ENCODE results near the gene ABCC10. TPM values are rescaled to one million over a fixed set of nuclear protein-coding genes. Genes with fewer than 3 reads are reported as not detected.
A peak's percentile ranks its signal among the peaks of the same experiment; 100 is the strongest.
"Not testable (repeated sequence)": the region's sequence is repeated elsewhere in the genome, so short reads cannot be mapped to it uniquely, and the experiment has no call there.

The ABCC10 gene
- total RNA-seq, 1 donor from 2014 or later, result 40.0 TPM

- H3K4me3 Mint-ChIP-seq, result no peak overlapping the region
- intact Hi-C loops (cut with micrococcal nuclease), result no loop called here
- peaks cover 24% of the 10 kb centered on the region for H3K27me3 Mint-ChIP-seq
- H3K27ac Mint-ChIP-seq, result no peak overlapping the region
- H3K36me3 Mint-ChIP-seq (ENCODE audit: low read depth), result no peaks in the 10 kb centered on the region
- no peaks in the 10 kb centered on the region for H3K4me1 Mint-ChIP-seq
- DNase-seq, result no peak
- no peaks in the 10 kb centered on the region for H3K9me3 Mint-ChIP-seq
These were observed 5.5 kb upstream of the ABCC10 start for GRCh38 chr6:43421831-43422230.

DNA sequence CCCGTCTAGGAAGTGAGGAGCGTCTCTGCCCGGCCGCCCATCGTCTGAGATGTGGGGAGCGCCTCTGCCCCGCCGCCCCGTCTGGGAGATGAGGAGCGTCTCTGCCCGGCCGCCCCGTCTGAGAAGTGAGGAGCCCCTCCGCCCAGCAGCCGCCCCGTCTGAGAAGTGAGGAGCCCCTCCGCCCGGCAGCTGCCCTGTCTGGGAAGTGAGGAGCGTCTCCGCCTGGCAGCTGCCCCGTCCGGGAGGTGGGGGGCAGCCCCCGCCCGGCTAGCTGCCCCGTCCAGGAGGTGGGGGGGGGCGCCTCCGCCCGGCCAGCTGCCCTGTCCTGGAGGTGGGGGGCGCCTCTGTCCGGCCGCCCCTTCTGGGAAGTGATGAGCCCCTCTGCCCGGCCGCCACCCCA lies 2.3 kb upstream of the ABCC10 start:
- H3K4me3 Mint-ChIP-seq; DNase-seq; H3K27ac Mint-ChIP-seq; H3K27me3 Mint-ChIP-seq; H3K9me3 Mint-ChIP-seq; H3K36me3 Mint-ChIP-seq (ENCODE audit: low read depth): not testable (repeated sequence)
- peaks cover 13% of the 10 kb centered on the region for H3K4me1 Mint-ChIP-seq
- intact Hi-C loops (cut with micrococcal nuclease), result loop anchor here (5.0 kb wide), 1 partner anchor 253 kb away; the partner anchor contains the start of gene SRF

DNA sequence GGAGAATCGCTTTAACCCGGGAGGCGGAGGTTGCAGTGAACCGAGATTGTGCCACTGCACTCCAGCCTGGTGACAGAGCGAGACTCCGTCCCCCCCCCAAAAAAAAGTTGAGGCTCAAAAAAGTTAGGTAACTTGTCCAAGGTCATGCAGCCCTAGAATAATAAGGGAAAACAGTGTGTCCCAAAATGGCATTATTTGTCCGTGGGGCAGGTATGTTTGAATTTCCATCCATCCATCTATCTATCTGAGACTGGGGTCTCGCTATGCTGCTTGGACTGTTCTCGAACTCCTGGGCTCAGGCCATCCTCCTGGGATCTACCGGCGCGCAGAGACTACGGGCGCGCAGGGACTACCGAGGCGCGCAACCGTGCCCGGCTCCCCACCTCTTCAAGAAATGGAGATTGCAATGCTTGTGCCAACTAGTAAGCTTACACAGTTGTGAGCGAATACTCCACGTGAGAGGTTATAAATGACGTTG lies 374 bp upstream of the ABCC10 start:
- intact Hi-C loops (cut with micrococcal nuclease), result loop anchor here (1.0 to 5.0 kb wide), 5 partner anchors 27 to 255 kb away; partner anchors contain the start of genes SRF, TJAP1 and ZNF318

GRCh38 chr6:43428112-43428570 lies 800 bp downstream of the ABCC10 start:
- peaks cover 6% of the 10 kb centered on the region for H3K36me3 Mint-ChIP-seq (ENCODE audit: low read depth)
- H3K27me3 Mint-ChIP-seq, result no peaks in the 10 kb centered on the region
- H3K4me3 Mint-ChIP-seq, result peak overlapping the region; percentile 98
- peak; percentile 62 for DNase-seq
- intact Hi-C loops (cut with micrococcal nuclease), result loop anchor here (5.0 kb wide), 1 partner anchor 256 kb away; the partner anchor contains the start of gene SRF
- no peaks in the 10 kb centered on the region for H3K9me3 Mint-ChIP-seq
- H3K27ac Mint-ChIP-seq, result peak overlapping the region; percentile 98
- H3K4me1 Mint-ChIP-seq, result peaks cover 13% of the 10 kb centered on the region

More for the DNA sequence above, 374 bp upstream of the ABCC10 start:
- Mint-ChIP-seq H3K4me1 (peaks cover 13% of the 10 kb centered on the region), H3K9me3 (no peaks in the 10 kb centered on the region), H3K27ac (peak overlapping the region; percentile 98), H3K27me3 (peaks cover 3% of the 10 kb centered on the region), H3K36me3 (ENCODE audit: low read depth) (peaks cover 4% of the 10 kb centered on the region), H3K4me3 (peak overlapping the region; percentile 98)
- no peak for DNase-seq

- intact Hi-C loops (cut with micrococcal nuclease), result loop anchor here (5.0 kb wide), 1 partner anchor 257 kb away; the partner anchor contains the start of gene SRF
- DNase-seq, result peak; percentile 63
- Mint-ChIP-seq H3K36me3 (ENCODE audit: low read depth) (peaks cover 6% of the 10 kb centered on the region), H3K27me3 (no peaks in the 10 kb centered on the region), H3K9me3 (no peaks in the 10 kb centered on the region), H3K4me3 (peak overlapping the region; percentile 98), H3K4me1 (peaks cover 13% of the 10 kb centered on the region), H3K27ac (peak overlapping the region; percentile 98)
These were observed 1.5 kb downstream of the ABCC10 start for GRCh38 chr6:43428874-43429273.

DNA sequence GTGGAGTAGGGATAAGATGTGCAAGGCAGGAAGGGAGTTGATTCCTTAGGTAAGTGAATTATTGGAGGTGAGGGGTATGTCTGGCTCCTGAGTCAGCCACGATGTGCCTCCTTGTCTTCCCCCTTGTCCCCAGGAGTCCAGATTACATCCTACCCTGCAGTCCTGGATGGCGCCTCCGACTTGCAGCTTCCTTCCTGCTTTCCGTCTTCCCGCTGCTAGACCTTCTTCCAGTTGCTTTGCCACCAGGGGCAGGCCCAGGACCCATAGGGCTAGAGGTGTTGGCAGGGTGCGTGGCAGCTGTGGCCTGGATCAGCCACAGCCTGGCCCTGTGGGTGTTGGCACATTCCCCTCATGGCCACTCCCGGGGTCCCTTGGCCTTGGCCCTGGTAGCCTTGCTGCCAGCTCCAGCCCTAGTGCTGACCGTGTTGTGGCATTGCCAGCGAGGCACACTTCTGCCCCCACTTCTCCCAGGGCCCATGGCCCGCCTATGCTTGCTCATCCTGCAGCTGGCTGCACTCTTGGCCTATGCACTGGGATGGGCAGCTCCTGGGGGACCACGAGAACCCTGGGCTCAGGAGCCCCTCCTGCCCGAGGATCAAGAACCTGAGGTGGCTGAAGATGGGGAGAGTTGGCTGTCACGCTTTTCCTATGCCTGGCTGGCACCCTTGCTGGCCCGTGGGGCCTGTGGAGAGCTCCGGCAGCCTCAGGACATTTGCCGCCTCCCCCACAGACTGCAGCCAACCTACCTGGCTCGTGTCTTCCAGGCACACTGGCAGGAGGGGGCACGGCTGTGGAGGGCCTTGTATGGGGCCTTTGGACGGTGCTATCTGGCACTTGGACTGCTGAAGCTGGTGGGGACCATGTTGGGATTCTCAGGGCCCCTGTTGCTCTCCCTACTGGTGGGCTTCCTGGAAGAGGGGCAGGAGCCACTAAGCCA lies 4.9 kb downstream of the ABCC10 start:
- H3K36me3 Mint-ChIP-seq (ENCODE audit: low read depth), result peaks cover 11% of the 10 kb centered on the region
- no peak overlapping the region for H3K27ac Mint-ChIP-seq
- peaks cover 10% of the 10 kb centered on the region for H3K4me1 Mint-ChIP-seq
- H3K27me3 Mint-ChIP-seq, result no peaks in the 10 kb centered on the region
- DNase-seq, result no peak
- intact Hi-C loops (cut with micrococcal nuclease), result no loop called here
- no peaks in the 10 kb centered on the region for H3K9me3 Mint-ChIP-seq
- no peak overlapping the region for H3K4me3 Mint-ChIP-seq

GRCh38 chr6:43433148-43433547 lies 5.8 kb downstream of the ABCC10 start:
- Mint-ChIP-seq H3K27ac (no peak overlapping the region), H3K4me3 (no peak overlapping the region), H3K27me3 (no peaks in the 10 kb centered on the region), H3K9me3 (no peaks in the 10 kb centered on the region), H3K4me1 (peaks cover 9% of the 10 kb centered on the region), H3K36me3 (ENCODE audit: low read depth) (peaks cover 11% of the 10 kb centered on the region)
- intact Hi-C loops (cut with micrococcal nuclease), result no loop called here
- no peak for DNase-seq

GRCh38 chr6:43434001-43434840 lies 6.9 kb downstream of the ABCC10 start:
- Mint-ChIP-seq H3K27me3 (no peaks in the 10 kb centered on the region), H3K9me3 (no peaks in the 10 kb centered on the region), H3K36me3 (ENCODE audit: low read depth) (peaks cover 11% of the 10 kb centered on the region), H3K4me1 (no peaks in the 10 kb centered on the region), H3K4me3 (no peak overlapping the region), H3K27ac (no peak overlapping the region)
- no peak for DNase-seq
- intact Hi-C loops (cut with micrococcal nuclease), result no loop called here

DNA sequence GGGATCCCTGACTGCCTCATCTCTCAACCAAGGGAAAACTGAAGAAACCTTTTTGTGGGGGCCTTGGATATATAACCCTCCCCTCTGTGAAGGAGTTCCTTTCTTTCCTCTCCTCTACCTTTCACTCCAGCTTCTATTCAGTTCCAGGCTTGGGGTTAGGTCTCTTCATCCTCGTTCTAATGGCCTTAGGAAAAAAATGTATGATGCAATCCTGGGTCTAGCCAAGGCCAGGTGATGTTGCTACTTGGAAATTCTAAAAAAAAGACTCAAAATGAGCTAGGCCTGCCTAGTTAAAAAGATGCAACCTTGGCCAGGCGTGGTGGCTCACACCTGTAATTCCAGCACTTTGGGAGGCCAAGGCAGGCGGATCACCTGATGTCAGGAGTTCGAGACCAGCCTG lies 7.6 kb downstream of the ABCC10 start:
- Mint-ChIP-seq H3K27ac (no peak overlapping the region), H3K9me3 (no peaks in the 10 kb centered on the region), H3K4me1 (no peaks in the 10 kb centered on the region), H3K27me3 (no peaks in the 10 kb centered on the region), H3K36me3 (ENCODE audit: low read depth) (peaks cover 14% of the 10 kb centered on the region), H3K4me3 (no peak overlapping the region)
- DNase-seq, result no peak
- intact Hi-C loops (cut with micrococcal nuclease), result no loop called here

GRCh38 chr6:43435682-43436437 lies 8.5 kb downstream of the ABCC10 start:
- no peaks in the 10 kb centered on the region for H3K27me3 Mint-ChIP-seq
- H3K4me3 Mint-ChIP-seq, result no peak overlapping the region
- no peak for DNase-seq
- peaks cover 14% of the 10 kb centered on the region for H3K36me3 Mint-ChIP-seq (ENCODE audit: low read depth)
- H3K27ac Mint-ChIP-seq, result no peak overlapping the region
- no peaks in the 10 kb centered on the region for H3K9me3 Mint-ChIP-seq
- intact Hi-C loops (cut with micrococcal nuclease), result no loop called here
- no peaks in the 10 kb centered on the region for H3K4me1 Mint-ChIP-seq

- DNase-seq, result no peak
- peaks cover 16% of the 10 kb centered on the region for H3K36me3 Mint-ChIP-seq (ENCODE audit: low read depth)
- H3K9me3 Mint-ChIP-seq, result no peaks in the 10 kb centered on the region
- no peak overlapping the region for H3K27ac Mint-ChIP-seq
- intact Hi-C loops (cut with micrococcal nuclease), result no loop called here
- H3K27me3 Mint-ChIP-seq, result no peaks in the 10 kb centered on the region
- no peak overlapping the region for H3K4me3 Mint-ChIP-seq
- no peaks in the 10 kb centered on the region for H3K4me1 Mint-ChIP-seq
These were observed 9.4 kb downstream of the ABCC10 start for GRCh38 chr6:43436577-43437282.

DNA sequence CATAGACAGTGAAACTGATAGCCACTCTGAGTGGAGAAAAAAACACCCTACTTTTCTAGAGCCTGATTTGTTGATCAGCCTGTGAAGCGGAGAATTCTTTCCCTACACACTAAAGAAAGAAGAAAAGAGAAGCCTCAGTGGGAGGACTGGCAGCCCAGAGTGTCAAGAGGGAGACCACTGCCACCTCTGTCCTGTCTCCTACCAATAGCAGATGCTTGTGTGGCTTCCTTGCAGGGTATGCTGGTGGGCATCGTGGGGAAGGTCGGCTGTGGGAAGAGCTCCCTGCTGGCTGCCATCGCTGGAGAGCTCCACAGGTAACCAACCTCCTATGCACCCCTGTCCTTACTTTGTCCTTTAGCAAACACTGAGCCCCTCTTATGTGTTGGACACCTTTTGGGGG lies 10.4 kb downstream of the ABCC10 start:
- Mint-ChIP-seq H3K4me1 (no peaks in the 10 kb centered on the region), H3K4me3 (no peak overlapping the region), H3K36me3 (ENCODE audit: low read depth) (peaks cover 14% of the 10 kb centered on the region), H3K9me3 (no peaks in the 10 kb centered on the region), H3K27ac (no peak overlapping the region), H3K27me3 (no peaks in the 10 kb centered on the region)
- intact Hi-C loops (cut with micrococcal nuclease), result no loop called here
- DNase-seq, result no peak

- DNase-seq, result no peak
- no peaks in the 10 kb centered on the region for H3K27me3 Mint-ChIP-seq
- peaks cover 31% of the 10 kb centered on the region for H3K36me3 Mint-ChIP-seq (ENCODE audit: low read depth)
- H3K4me3 Mint-ChIP-seq, result no peak overlapping the region
- H3K9me3 Mint-ChIP-seq, result no peaks in the 10 kb centered on the region
- no peak overlapping the region for H3K27ac Mint-ChIP-seq
- H3K4me1 Mint-ChIP-seq, result no peaks in the 10 kb centered on the region
- intact Hi-C loops (cut with micrococcal nuclease), result no loop called here
These were observed 15.6 kb downstream of the ABCC10 start for GRCh38 chr6:43442935-43443334.
